Left lung (tissue), 10 donors: ENCODE data around the gene OS9. TPM values are rescaled to one million over a fixed set of nuclear protein-coding genes. Genes with fewer than 3 reads are reported as not detected.

ENCODE experiments used
- ATAC-seq: fragments of 200-7000 bp; cut with Tn5 transposase; one replicate; pipeline ENCODE4 v1.9.1; 2020; ENCODE audit warnings: moderate library complexity
- DNase-seq, 4 donors: peaks; one replicate each; pipeline ENCODE4 v3.0.0-alpha.2; 2013 to 2020
- H3K27ac ChIP-seq, 2 donors: fragments of 200-600 bp; sonication (generic) in 1 of 2; one replicate each; pipeline versions ENCODE4 v1.5.0 to v1.8.0; 2020 to 2021
- H3K27me3 ChIP-seq, 2 donors: fragments of 200-600 bp; sonication (generic) in 1 of 2; one replicate each; pipeline versions ENCODE4 v1.5.0 to v1.8.0; 2020 to 2021
- H3K36me3 ChIP-seq, 2 donors: fragments of 200-600 bp; sonication (generic) in 1 of 2; one replicate each; pipeline versions ENCODE4 v1.5.0 to v1.8.0; 2020 to 2021
- H3K4me1 ChIP-seq, 2 donors: fragments of 200-600 bp; one replicate each; pipeline ENCODE4 v1.8.0; 2021
- H3K4me3 ChIP-seq, 2 donors: fragments of 200-600 bp; sonication (generic) in 1 of 2; one replicate each; pipeline versions ENCODE4 v1.5.0 to v1.8.0; 2020 to 2021; ENCODE audit warnings: mild to moderate bottlenecking in 1 of 2
- H3K9me3 ChIP-seq, 2 donors: fragments of 200-600 bp; sonication (generic) in 1 of 2; one replicate each; pipeline versions ENCODE4 v1.5.0 to v1.8.0; 2020 to 2021
- CTCF ChIP-seq, 2 donors: fragments of 200-600 bp; sonication (generic) in 1 of 2; IDR thresholded peaks; one replicate each; pipeline versions ENCODE4 v1.5.0 to v1.8.0; 2021; ENCODE audit warnings: antibody characterized with exemption in 2 of 2
- intact Hi-C, 2 donors: fragments of 100-400 bp; cut with DNase I; formaldehyde crosslinking; loops; one replicate each; pipeline versions ENCODE4 v1.11.2 to v1.14.2; 2022
- polyA plus RNA-seq, 6 donors: library from polyadenylated mRNA; unstranded; fragments of 120-200 nt; gene quantifications; one replicate each; pipeline ENCODE4 v1.2.1, GENCODE V29; 2013; ENCODE audit not compliant: insufficient read length in 6 of 6
- total RNA-seq, 2 donors: library from RNA; stranded (reverse); fragmentation: NEBNext Ultra II Directional; extraction: Animal tissue kit (Norgen Biotek cat#: 25700); gene quantifications; one replicate each; pipeline ENCODE4 v1.2.1, GENCODE V29; 2021
- donor health status: DM: no; HTN: yes; CAD: no.
- donor health status: DM: no; HTN: no; CAD: no.

The OS9 gene
- total and polyA plus RNA-seq, 8 donors = 200 to 321 (median 225) TPM

GRCh38 chr12:57743769-57744168 is 49.8 kb downstream of the OS9 start:
- no peak for TF ChIP-seq CTCF (IDR thresholded peaks at IDR 0.05)
- Histone ChIP-seq H3K27me3 (peaks cover 12 to 29% of the 10 kb centered on the region in 2 donors), H3K4me3 (no peak overlapping the region), H3K4me1 (peaks cover 0 to 45% of the 10 kb centered on the region in 2 donors), H3K9me3 (no peaks in the 10 kb centered on the region), H3K27ac (peak overlapping the region in 1 of 2 donors; percentile 92), H3K36me3 (peaks cover 0 to 28% of the 10 kb centered on the region in 2 donors)
- intact Hi-C loops = no loop called here
- no peak for DNase-seq
- ATAC-seq = no peak

GRCh38 chr12:57744194-57744776 is 50.4 kb downstream of the OS9 start:
- H3K4me1 ChIP-seq = peaks cover 0 to 45% of the 10 kb centered on the region in 2 donors
- peaks cover 0 to 33% of the 10 kb centered on the region in 2 donors for H3K36me3 ChIP-seq
- TF ChIP-seq CTCF (IDR thresholded peaks at IDR 0.05) = no peak
- H3K27ac ChIP-seq = peak overlapping the region; percentile 91 to 92
- intact Hi-C loops = no loop called here
- H3K27me3 ChIP-seq = peaks cover 7 to 24% of the 10 kb centered on the region in 2 donors
- peak; percentile 69 for ATAC-seq
- peak in 2 of 4 donors; percentile 73 to 84 for DNase-seq
- no peaks in the 10 kb centered on the region for H3K9me3 ChIP-seq
- peak overlapping the region; percentile 63 to 65 for H3K4me3 ChIP-seq

- DNase-seq (peak; percentile 94 to 99 (median 97)), ATAC-seq (peak; percentile 96)
- Histone ChIP-seq H3K4me1 (peaks cover 0 to 40% of the 10 kb centered on the region in 2 donors), H3K36me3 (peaks cover 0 to 40% of the 10 kb centered on the region in 2 donors), H3K4me3 (peak within 1 kb of the TSS; percentile 63 to 65), H3K27ac (peak within 1 kb of the TSS; percentile 91 to 92), H3K27me3 (peaks cover under 1 to 17% of the 10 kb centered on the region in 2 donors), H3K9me3 (no peaks in the 10 kb centered on the region)
- TF ChIP-seq CTCF (IDR thresholded peaks at IDR 0.05) = peak in 1 of 2 donors; percentile 30
- intact Hi-C loops = no loop called here
Observed at GRCh38 chr12:57744777-57745484, 51.0 kb downstream of the OS9 start, which contains the start of gene TSPAN31. Gene TSPAN31 (plus strand): TSS chr12:57745039. CDS start chr12:57745155, 116 bp downstream.

GRCh38 chr12:57745485-57745881 is 51.6 kb downstream of the OS9 start:
- intact Hi-C loops = no loop called here
- TF ChIP-seq CTCF (IDR thresholded peaks at IDR 0.05) = no peak
- peaks cover 0 to 45% of the 10 kb centered on the region in 2 donors for H3K36me3 ChIP-seq
- DNase-seq (no peak), ATAC-seq (peak; percentile 2)
- H3K27ac ChIP-seq = peak overlapping the region; percentile 91 to 92
- H3K9me3 ChIP-seq = no peaks in the 10 kb centered on the region
- H3K4me3 ChIP-seq = peak overlapping the region; percentile 63 to 65
- peaks cover 0 to 41% of the 10 kb centered on the region in 2 donors for H3K4me1 ChIP-seq
- H3K27me3 ChIP-seq = peaks cover 0 to 13% of the 10 kb centered on the region in 2 donors

- ATAC-seq (no peak), DNase-seq (no peak)
- Histone ChIP-seq H3K4me1 (peaks cover 1 to 40% of the 10 kb centered on the region in 2 donors), H3K27ac (no peak overlapping the region), H3K4me3 (peak overlapping the region; percentile 63 to 65), H3K9me3 (no peaks in the 10 kb centered on the region), H3K36me3 (peaks cover 0 to 49% of the 10 kb centered on the region in 2 donors), H3K27me3 (peaks cover 0 to 10% of the 10 kb centered on the region in 2 donors)
- no peak for TF ChIP-seq CTCF (IDR thresholded peaks at IDR 0.05)
- intact Hi-C loops = no loop called here
Observed at GRCh38 chr12:57746025-57746424, 52.1 kb downstream of the OS9 start.
